Fibroblast of skin of left biceps (primary cell): ENCODE data around the gene MICALL1.
"Not testable (repeated sequence)": the region's sequence is repeated elsewhere in the genome, so short reads cannot be mapped to it uniquely, and the experiment has no call there.

Source experiments
- DNase-seq, 2 experiments: peaks; one replicate each; pipeline ENCODE4 v3.0.0-alpha.2; 2013; ENCODE audit warnings: low read depth in 2 of 2

MICALL1 gene

DNA sequence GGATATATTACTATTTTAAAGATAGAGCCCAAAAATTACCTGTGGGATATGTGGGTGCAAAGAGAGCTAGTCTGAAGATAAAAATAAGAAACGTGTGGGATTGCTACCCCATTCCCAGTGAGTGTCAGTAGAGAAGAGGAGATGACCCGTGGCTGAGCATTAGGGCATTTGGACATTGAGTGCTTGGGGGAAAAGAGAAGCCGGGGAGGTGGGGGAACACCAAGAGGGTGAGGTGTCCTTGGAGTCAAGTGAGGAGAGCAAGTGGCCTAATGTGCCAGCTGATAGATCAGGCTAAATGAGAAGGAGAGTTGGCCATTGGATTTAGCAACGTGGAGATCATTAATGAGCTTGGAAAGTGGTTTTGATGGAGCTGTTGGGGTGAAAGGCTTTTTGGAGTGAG is 48.6 kb downstream of the MICALL1 start:
- no peak for DNase-seq

DNA sequence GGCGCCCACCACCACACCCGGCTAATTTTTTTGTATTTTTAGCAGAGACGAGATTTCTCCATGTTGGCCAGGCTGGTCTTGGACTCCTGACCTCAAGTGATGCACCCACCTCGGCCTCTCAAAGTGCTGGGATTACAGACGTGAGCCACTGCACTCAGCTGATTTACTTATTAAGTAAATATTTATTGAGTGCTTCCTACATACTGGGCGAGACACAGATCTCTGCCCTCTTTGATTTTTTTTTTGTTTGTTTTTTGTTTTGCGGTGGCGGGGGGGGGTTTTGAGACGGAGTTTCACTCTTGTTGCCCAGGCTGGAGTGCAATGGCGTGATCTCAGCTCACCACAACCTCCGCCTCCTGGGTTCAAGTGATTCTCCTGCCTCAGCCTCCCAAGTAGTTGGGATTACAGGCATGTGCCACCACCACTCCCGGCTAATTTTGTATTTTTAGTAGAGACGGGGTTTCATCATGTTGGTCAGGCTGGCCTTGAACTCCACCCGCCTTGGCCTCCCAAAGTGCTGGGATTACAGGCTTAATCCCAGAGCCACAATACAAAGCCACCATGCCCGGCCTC is 49.8 kb downstream of the MICALL1 start:
- DNase-seq: not testable (repeated sequence)

DNA sequence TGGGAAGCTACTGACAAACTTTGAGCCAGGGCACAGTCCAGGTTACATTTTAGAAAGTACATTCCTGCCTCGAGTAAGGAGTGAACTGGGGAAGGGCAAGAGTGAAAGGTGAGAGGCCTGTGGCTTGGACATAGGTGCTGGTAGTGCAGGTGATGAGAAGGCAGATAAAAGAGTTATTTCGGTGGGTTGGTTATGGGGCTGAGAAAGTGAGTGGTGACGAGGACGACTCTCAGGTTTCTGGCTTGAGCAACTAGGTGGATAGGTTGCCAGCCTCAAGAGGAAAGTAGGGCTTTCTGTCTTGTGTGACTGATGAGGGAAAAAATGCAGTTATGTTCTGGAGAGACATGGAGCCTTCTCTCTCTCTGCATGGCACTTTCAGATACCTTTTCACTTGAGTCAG is 51.1 kb downstream of the MICALL1 start:
- DNase-seq: no peak

DNA sequence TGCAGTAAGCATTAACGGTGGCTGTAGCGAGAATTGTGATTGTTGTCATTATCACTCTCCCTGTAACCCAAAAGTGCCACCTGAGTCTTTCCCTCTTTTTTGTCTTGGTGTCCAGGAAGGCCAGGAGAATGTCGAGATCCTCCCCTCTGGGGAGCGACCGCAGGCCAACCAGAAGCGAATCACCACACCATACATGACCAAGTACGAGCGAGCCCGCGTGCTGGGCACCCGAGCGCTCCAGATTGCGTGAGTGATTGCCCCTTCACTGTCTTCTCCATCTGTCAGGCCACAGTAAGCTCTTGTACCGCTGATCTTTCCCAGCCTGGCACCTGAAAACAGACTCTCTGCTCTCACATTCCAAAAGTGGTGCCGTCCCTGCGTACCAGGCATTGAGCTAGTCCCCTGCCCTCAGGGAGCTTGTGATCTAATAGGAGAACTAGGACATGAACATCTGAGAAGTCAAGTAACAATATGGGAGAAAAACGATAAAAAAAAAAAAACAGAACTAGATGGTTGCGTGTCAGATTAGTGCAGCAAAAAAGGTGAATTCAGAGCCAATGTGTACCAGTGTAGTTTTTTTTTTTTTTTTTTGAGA is 53.2 kb downstream of the MICALL1 start:
- DNase-seq: no peak

DNA sequence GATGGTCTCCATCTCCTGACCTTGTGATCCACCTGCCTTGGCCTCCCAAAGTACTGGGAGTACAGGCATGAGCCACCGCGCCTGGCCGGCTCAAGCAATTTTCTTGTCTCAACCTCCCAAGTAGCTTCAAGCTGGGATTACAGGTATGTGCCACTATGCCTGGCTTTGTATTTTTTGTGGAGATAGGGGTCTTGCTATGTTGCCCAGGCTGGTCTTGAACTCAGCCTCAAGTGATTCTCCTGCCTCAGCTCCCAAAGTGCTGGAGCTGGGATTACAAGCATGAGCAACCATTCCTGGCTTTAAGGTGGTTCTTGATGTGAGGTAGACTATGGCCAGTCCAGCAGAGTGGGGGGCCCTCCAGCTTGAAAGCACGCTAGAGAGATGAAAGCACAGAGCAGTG is 55.0 kb downstream of the MICALL1 start:
- no peak for DNase-seq

DNA sequence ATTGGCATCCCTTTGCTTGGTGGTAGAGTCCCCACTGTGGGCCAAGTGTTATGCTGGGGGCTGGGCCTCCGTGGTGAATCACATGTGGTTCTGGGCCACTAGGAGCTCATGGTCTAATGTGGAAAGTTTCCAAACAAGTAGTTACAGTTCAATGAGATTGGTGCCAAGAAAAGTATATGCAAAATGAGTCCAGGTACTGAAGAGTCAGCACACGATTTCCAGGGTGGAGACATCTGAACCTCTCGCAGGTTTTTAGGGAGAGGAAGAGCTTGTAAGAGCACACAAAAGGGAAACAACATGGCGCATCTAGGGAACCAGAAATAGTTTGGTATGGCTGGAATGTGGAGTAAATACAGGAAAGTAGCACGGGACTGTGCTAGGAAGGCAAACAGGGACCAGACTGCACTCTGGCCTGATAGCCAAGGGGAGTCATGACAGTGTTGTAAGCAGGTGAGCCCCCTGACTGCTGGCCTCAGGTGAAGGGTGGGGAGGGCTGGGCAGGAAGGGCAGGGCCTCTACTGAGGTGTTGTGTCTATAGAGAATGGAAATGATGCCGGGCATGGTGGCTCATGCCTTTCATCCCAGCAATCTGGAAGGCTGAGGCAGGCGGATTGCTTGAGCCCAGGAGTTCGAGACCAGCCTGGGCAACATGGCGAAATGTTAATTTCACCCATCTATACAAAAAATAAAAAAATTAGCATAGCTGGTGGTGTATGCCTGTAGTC is 60.0 kb downstream of the MICALL1 start:
- no peak for DNase-seq

DNA sequence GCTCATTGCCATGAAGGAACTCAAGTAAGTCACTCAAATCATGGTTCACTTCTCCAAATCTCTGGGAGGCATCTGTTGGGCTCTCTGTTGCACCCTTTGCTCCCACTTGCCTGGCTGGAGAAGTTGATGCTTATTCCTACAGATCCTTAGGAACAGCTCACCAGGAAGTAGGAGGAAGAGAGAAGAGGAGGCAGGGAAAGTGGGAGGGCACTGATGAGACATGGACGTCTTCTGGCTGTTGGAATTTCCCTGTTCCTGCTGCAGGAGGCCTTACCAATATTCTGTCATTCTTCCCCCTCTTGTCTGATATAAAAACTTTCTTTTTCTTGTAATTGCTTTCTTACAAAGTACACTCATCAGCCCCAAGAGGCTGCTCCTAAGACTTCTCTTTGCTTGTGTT is 61.0 kb downstream of the MICALL1 start:
- no peak for DNase-seq

DNA sequence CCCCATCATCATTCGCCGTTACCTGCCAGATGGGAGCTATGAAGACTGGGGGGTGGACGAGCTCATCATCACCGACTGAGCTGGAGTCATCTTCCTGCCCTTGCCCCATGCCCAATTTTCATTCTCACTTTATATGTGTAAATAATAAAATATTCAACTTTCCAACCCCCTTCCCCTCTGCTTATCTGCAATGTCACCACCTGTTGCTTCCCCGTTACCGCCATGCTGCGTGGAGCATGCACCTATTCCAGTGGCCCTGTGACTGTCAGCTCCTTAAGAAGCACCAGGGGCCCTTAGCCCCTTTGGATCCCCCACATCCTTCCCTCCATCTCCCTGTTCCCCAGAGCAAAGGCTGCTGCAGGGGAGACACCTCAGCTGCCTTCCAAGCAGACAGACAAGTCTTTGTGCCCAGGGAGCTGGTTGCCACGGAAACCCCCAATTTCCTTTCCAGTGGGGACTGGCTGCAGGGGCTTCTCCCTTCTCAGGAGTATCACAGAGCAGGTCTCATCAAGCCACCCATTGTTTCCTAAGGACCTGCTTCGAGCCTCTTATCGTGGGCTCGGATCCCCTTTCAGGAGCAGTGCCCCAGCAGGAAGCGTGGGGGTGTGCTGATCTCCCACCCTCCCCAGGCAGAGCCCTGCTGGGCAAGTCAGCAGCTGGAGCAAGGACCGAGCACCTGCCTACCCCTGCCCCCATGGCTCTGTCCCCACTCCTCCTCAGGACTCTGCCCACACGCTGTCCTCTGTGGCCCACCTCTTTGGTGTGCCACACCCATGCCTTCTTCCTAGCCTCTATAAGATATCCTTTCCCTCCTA is 61.7 kb downstream of the MICALL1 start:
- no peak for DNase-seq

DNA sequence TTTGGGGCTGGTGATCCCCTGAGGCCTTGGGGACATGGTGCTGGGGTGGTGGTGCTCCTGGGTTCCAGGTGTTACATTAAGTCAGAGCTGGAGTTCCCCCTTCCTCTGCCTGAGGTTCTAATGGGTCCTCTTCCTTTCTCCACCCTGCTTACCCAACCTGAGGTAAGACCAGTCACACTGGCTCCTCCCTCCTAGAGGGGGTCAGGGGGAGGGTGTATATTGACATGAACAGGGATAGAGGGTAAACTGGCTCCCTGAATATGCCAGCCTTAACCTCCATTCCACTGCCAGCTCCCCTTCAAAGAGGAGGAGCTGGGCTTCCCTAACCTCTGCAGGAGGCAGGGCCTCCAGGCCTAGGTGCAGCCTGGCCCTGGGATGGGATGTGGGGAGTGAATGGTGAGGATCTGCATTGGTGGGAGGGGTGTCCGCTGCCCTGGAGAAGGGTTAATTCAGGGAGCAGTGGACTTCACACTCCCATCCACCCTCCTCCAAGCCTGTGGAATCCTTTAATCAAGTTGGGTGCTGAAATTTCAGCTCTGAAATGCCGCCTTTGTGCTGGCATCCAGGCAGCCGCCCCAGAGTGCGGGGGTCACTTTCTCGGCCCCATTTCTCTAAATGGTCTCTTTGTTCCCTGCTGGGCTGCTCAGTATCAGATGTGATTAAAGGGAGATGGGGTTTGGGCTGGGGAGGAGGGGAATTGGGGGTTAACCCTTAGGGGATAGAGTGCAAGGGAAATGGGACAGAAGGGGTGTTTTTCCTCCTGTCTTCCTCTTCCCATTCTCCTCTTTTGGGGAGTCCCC is 62.6 kb downstream of the MICALL1 start:
- DNase-seq: no peak

DNA sequence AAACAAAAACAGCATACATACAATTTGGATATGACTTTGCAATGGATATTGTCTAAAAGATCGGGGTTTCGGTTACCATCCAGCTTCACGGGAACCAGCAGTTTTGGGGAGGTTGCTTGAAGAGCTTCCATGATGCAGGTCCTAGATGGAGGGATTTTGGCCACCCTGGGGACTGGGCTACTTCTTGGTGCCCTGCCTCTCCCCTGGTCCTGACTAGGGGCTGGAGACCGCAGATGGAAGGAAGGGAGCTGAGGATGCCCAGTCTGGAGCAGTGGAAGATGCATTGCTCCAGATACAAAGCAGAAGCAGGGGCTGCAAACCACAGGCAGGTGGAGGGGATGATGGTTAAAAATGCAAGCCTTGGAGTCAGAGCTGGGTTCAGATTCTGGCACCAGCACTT is 64.8 kb downstream of the MICALL1 start:
- DNase-seq: no peak

DNA sequence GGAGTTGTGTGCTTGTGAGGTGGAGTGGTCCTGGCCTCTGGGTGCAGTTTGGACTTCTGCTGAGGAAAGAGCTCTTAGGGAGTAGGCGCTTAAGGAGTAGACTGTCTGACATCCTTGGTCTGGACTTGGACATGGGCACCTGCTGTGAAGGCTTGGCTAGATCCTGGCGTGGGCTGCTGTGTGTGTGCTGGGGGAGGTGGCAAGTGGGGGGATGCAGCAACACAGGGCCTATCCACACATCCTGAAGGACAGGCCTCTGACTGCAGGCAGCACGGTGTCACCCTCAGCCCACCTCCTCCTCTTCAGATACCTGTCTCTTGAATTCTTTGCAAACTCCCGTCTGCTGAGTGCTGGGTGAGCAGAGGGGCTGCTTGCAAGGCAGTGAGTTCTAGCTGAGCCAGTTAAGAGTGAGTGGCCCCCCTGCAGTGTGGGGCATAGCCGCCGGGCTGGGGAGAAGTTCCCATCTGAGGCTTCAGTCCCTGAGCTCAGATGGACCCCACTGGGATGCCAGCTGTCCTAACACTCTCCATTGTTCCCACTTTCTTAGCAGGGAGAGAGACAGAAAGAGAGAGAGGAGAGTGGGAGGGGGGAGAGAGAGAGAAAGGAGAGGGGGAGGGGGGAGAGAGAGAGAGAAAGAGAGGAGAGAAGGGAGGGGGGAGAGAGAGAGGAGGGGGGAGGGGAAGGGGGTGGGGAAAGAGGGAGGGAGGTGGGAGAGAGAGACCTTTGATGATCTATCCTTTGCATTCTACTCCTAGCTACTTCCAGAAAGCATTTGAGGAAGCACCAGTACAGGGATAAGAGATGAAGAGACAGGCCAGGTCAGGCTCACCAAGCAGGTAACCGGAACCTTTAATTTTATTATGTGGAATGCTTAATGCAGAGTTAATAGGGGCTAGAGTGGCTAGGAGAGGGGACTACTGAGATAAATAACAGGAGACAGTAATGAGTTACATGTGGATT is 65.7 kb downstream of the MICALL1 start:
- no peak for DNase-seq

DNA sequence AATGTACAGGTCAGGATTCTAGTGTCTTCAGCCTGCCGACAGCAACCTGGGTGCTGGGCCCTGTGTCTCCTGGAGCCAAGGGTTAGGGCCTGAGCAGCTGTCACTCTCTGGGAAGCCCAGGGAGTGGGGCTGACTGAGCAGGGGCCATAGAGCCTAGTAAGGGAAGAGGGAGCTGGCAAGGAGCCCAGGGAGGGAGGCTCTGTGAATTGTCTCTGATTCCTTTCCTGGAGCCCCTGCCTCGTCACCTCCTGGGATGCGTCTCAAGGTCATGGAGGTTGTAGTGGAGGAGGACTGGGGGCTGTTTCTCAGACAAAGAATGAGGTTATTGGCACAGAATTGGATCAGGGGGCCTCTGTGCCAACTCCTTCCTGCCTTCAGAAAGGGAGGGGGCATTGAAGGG is 66.4 kb downstream of the MICALL1 start:
- DNase-seq: no peak

DNA sequence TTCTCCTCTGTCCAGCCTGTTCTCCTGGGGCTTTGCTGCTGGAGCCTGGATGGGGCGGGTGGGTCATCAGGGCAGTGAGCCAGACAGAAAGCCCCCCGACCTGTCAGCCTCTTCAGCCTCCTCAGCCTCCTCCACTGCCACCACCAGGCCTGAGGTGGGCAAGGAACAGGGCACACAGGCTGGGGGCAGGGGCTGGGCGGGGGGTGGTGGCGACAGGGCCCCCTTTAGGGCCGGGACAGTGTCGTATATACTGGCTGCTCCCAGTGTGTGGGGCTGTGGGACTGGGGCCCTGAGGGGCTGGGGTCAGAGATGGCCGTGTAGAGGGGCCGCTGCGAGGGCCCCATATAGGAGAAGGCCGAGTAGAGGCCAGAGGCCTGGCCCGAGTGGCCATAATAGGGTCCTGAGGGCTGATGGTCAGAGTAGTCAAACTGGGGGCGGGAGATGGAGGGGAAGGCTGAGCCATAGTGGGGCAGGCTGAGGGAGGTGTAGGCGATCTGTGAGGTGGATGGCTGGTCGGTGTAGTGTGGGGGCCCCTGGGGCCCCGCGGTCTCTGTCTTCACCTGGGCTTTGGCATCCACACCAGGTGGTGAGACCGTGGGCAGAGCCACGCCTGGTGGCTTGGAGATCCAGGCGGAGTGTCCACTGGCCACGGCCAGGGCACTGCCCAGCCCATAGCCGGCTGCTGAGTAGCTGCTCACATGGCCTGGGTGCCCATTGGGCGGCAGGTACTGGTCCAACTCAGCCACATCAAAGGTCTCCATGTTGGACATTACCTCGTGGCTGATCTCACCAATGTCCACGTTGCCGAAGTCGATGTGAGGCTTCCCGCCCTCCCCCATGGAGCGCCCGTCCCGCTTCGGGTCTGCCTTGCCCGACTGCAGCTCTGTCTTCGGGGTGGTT is 67.4 kb downstream of the MICALL1 start:
- DNase-seq: no peak

DNA sequence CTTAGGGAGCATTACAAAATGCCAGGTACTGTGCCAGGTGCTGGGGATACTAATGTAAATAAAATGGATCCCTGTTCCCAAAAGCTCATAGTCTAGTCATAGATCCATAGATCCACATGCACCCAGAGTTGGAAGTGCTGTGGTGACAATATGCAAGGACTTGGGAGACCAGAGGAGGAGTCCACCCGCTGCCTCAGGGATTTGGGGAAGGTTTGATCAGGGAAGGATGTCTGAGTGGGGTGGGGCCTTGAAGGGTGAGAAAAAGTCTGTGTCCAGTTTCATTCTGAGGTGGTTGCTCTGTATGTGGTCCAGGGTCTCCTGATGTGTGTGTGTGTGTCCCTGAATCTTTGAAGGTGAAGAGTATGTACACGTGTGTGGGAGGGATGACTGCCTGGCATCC is 69.1 kb downstream of the MICALL1 start:
- DNase-seq: no peak

DNA sequence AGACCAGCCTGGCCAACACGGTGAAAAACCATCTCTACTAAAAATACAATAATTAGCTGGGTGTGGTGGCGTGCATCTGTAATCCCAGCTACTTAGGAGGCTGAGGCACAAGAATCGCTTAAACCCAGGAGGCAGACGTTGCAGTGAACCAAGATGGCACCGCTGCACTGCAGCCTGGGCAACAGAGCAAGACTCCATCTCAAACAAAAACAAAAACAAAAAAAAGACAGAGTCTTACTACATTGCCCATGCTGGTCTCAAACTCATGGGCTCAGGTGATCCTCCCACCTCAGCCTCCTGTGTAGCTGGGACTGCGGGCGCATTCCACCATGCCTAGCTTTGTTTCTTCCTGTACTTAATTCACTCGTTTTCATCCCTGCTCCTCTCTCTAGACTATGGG is 69.9 kb downstream of the MICALL1 start:
- not testable (repeated sequence) for DNase-seq

DNA sequence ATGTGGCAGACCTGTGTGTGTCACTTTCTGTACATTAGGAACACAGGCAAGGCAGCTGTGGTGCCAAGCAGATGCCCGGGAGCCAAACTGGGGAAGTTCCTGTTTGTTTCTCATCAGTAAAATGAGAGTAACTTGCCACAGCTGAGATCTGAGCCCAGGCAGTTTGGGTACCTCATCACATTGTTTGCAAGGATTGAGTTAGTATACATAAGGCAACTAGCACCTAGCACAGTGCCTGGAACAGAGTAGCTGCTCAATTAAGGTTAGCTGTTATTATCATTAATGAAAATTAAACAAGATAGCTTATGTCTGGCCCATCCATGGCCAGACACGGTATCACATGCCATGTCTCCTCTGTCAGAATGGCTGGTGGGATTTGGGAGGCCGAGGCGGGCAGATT is 70.5 kb downstream of the MICALL1 start:
- DNase-seq: no peak

DNA sequence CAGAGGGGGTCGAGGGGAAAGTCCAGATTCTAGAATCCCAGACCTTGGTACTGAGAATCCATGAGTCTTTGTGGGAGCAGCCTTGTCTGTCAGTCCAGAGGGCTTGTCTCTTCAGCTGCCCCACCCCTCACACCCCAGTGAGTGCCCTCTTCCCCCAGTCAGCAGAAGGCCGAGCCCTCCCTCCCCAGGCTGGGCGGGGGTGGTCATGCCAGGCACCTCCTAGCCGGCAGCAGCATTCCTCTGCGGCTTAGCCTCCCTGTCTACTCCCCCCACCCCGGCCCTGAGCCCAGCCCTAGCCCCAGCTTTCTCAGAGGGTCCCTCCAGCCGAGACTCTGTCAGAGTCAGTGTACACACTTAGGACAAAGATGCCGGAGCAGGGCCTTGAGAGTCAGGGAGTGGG is 73.7 kb downstream of the MICALL1 start:
- no peak for DNase-seq

DNA sequence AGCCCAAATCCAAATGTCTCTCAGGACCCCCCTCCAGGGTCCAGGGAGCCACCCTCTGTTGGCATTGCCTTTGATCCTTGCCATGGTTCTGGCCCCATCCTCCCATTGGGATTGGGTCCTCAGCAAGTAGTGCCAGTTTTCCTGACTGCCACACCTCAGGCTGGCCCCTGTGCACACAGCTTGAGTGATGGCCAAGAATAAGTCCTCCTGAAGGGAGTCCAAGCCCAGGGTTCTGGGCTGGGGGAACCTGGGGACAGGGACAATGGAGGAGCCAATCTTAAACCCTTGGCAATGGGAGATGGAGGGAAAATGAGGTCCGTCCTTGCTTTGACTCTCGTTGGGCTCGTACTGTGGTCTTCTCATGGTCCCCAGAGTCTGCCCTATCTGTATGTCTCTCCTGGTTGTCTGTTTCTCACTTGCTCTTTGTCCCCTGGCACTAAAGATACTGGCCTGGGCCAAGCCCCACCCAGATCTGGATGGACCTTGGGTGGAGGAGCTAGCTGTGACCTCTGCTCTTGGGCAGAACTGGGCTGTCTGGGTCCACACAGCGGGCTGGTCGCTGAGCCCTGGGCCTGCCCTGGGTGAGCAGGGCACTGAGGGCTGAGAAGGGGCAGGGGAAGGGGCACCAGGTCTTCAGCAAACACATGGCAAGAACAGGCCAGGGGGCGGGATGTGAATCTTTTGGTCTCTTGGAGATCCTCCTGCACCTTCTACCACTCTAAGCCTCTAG is 75.3 kb downstream of the MICALL1 start:
- DNase-seq: no peak
